ENCODE data around the gene LTBP1.

Gene LTBP1

GRCh38 chr2:33081691-33082090 lies 134.9 kb downstream of the LTBP1 start:
- Mint-ChIP-seq H3K4me3 (no peak overlapping the region), H3K4me1 (peaks cover 6% of the 10 kb centered on the region), H3K36me3 (no peaks in the 10 kb centered on the region), H3K27ac (no peak overlapping the region), H3K9me3 (no peaks in the 10 kb centered on the region)
- ATAC-seq (no peak), DNase-seq (ENCODE audit: low spot score in 2 of 2) (no peak)

- Mint-ChIP-seq H3K4me1 (no peaks in the 10 kb centered on the region), H3K27ac (no peak overlapping the region), H3K9me3 (no peaks in the 10 kb centered on the region), H3K4me3 (no peak overlapping the region), H3K36me3 (no peaks in the 10 kb centered on the region)
- DNase-seq (ENCODE audit: low spot score in 2 of 2) (no peak), ATAC-seq (no peak)
Measured at GRCh38 chr2:33083699-33084387, 137.1 kb downstream of the LTBP1 start.

DNA sequence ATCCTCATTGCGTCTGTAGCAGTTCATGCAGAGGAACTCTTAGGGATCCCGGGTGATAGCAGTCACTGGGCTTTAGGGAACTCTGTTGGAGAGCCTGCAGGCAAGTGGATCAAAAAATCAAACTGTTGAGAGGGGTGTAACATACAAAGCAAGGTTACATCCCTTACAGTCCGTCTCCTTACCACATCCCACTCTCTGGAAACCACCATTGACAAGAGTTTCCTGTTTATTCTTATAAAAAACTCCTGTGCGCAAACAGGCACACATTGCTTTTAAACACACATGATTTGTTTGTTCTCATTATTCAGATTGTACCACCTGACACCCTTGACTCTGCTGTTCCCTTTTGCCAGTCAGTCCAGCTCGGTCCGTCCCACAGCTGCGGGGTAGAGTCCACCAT lies 137.7 kb downstream of the LTBP1 start:
- H3K4me1 Mint-ChIP-seq: no peaks in the 10 kb centered on the region
- no peak overlapping the region for H3K27ac Mint-ChIP-seq
- H3K9me3 Mint-ChIP-seq: no peaks in the 10 kb centered on the region
- ATAC-seq (no peak), DNase-seq (ENCODE audit: low spot score in 2 of 2) (no peak)
- H3K4me3 Mint-ChIP-seq: no peak overlapping the region
- H3K36me3 Mint-ChIP-seq: no peaks in the 10 kb centered on the region

DNA sequence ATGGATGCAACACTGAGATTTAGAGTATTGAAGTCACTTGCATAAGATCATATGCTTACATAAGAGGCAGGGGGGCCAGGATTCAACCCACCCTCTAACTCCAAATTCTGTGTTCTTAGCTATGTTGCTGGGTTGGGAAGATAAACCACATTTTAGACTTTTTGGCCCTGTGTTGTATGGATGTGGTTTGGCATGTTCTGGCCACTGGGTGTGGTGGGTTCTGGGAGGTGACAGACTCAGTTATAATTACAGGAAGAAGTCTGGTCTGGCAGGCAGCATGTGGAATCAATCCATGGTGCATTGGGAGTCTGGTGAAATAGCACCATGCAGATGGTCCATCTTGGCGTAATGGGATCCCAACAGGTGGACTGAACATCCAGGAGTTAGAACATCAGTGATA lies 138.9 kb downstream of the LTBP1 start:
- H3K27ac Mint-ChIP-seq: no peak overlapping the region
- ATAC-seq: no peak
- no peaks in the 10 kb centered on the region for H3K36me3 Mint-ChIP-seq
- H3K9me3 Mint-ChIP-seq: no peaks in the 10 kb centered on the region
- no peak for DNase-seq (ENCODE audit: low spot score in 2 of 2)
- no peaks in the 10 kb centered on the region for H3K4me1 Mint-ChIP-seq
- H3K4me3 Mint-ChIP-seq: no peak overlapping the region

DNA sequence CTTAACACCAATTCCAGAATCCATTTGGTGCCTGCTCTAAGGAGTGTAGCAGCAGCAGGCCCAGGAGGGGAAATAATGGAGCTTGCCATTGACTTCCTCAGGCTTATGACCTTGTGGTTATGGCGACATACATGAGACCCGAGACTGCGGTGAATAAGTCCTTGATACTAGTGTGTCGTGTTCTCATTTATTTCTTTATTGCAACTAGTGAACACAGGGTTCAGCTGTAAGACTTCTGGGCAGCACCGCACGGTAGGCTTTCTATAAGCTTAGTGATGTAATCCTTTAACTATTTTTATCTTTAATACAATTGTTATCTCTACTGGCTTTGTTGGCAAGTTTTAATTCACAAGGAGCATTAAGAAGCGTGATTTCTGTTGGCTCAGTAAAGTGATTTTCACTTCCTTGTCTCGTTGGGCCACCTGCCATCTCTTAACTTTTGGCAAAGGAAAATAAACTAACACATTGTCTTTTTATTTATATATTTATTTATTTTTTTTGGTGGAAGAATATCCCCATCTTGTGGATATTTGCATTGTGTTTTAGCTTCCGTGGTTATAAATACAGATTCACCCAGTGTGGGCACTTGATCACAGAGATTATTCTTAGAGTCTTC lies 139.8 kb downstream of the LTBP1 start:
- Mint-ChIP-seq H3K9me3 (no peaks in the 10 kb centered on the region), H3K4me1 (no peaks in the 10 kb centered on the region), H3K36me3 (no peaks in the 10 kb centered on the region), H3K27ac (no peak overlapping the region), H3K4me3 (no peak overlapping the region)
- DNase-seq (ENCODE audit: low spot score in 2 of 2) (no peak), ATAC-seq (no peak)

- ATAC-seq: no peak
- no peaks in the 10 kb centered on the region for H3K9me3 Mint-ChIP-seq
Measured at GRCh38 chr2:33090553-33091134, 143.9 kb downstream of the LTBP1 start.

DNA sequence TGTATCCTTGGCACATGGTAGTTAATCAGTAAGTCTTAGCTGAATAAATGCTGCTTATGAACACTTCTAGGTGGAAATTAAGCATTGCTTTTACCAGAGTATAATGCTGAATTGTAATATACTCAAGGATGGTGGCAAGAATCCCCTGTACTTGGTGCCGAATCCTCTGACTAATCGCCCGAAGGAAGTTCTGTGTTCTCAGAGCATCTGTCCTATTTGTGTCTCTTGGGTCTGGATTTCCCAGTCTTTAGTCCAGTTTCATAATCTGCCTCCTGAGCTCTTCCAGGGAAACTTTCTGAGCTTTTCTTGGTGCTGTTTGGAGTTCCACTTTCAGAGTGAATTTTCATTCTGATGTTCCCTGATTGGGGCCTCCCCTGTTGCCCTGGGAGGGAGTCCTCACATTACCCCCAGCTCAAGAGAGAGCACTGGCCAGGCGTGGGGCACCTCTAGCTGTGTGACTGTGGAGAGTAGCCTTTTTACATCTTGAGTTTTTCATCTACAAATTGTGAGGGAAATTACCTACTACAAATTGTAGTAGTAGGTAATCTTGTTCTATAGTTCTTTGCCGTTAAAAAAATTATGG lies 144.9 kb downstream of the LTBP1 start:
- H3K36me3 Mint-ChIP-seq: no peaks in the 10 kb centered on the region
- H3K27ac Mint-ChIP-seq: no peak overlapping the region
- no peaks in the 10 kb centered on the region for H3K9me3 Mint-ChIP-seq
- H3K4me3 Mint-ChIP-seq: no peak overlapping the region
- DNase-seq (ENCODE audit: low spot score in 2 of 2) (no peak), ATAC-seq (no peak)
- H3K4me1 Mint-ChIP-seq: no peaks in the 10 kb centered on the region

More at GRCh38 chr2:33090553-33091134, 143.9 kb downstream of the LTBP1 start:
- H3K4me1 Mint-ChIP-seq: no peaks in the 10 kb centered on the region
- H3K27ac Mint-ChIP-seq: no peak overlapping the region
- no peak overlapping the region for H3K4me3 Mint-ChIP-seq
- DNase-seq (ENCODE audit: low spot score in 2 of 2): no peak
- no peaks in the 10 kb centered on the region for H3K36me3 Mint-ChIP-seq

DNA sequence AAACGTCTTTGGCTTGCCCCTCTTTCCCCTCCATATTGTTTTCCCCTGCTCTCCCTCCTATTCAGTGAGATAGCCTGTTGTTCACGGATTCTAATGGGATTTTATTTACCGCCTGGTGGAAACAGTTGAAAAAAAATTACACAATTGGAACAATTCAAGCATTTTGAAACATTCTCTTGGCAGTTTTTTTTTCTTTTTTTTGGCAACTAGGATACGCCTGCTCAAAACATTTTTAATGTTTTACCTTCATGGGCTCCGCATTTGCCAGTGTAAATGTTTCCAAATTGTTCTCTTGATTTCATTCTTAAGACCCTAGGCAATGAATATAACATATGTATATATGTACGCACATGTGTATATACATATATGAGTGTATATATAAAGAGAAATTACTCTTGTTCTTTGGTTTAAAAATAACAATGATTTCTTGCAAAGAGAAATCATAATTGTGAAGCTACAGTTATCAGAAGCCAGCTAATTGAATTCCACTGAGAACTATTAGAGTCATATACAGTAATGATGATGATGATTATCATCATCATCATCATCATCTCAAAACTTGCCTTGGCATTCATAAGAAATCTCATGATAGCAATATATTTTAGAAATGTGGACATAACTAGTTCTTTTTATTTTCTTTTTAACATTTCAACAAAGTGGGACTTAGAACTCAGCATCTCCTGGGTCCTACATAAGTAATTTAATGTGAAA lies 146.7 kb downstream of the LTBP1 start:
- H3K9me3 Mint-ChIP-seq: no peaks in the 10 kb centered on the region
- H3K27ac Mint-ChIP-seq: no peak overlapping the region
- ATAC-seq: no peak
- no peak overlapping the region for H3K4me3 Mint-ChIP-seq
- H3K4me1 Mint-ChIP-seq: no peaks in the 10 kb centered on the region
- no peaks in the 10 kb centered on the region for H3K36me3 Mint-ChIP-seq
- DNase-seq (ENCODE audit: low spot score in 2 of 2): no peak

- ATAC-seq: no peak
- Mint-ChIP-seq H3K4me1 (no peaks in the 10 kb centered on the region), H3K4me3 (no peak overlapping the region), H3K9me3 (no peaks in the 10 kb centered on the region), H3K27ac (no peak overlapping the region), H3K36me3 (no peaks in the 10 kb centered on the region)
- no peak for DNase-seq (ENCODE audit: low spot score in 2 of 2)
Measured at GRCh38 chr2:33094303-33094702, 147.6 kb downstream of the LTBP1 start.

DNA sequence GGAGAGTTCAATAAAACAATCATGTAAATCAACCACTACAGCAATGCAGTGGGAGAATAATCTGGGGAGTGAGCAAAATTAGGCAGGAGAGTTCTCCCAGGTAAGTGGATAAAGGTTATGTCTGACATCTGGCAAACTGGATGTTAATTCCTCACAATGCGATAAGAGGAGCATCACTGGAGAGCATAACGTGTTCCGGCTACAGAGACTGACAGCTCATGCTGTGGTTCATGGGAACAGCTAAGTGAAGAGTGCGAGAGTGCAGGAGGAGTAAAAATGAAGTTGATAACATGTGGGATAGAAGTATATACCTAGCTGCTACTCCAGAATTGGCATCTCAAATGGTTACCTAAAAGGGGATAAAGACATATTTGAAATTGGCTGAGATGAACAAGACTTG lies 153.2 kb downstream of the LTBP1 start:
- no peaks in the 10 kb centered on the region for H3K4me1 Mint-ChIP-seq
- no peaks in the 10 kb centered on the region for H3K36me3 Mint-ChIP-seq
- H3K9me3 Mint-ChIP-seq: no peaks in the 10 kb centered on the region
- no peak overlapping the region for H3K27ac Mint-ChIP-seq
- no peak for ATAC-seq
- H3K4me3 Mint-ChIP-seq: no peak overlapping the region
- DNase-seq (ENCODE audit: low spot score in 2 of 2): no peak

DNA sequence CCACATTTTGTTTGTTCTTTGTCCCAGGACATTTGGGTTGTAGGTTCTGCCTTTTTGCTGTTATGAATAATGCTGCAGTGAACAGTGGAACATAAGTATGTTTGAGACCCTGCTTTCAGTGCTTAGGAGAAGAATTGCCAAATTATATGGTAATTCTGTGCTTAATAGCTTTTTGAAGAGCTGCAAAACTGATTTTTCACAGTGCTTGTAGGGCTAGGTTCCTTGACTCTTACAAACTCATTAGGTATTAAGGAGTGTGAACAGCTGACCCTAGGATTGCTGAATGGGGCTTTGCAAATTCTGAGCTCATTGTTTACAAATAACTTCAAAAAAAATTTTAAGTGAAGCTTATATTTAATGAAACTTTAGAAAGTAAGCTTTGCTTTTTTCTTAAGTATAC lies 154.2 kb downstream of the LTBP1 start:
- no peaks in the 10 kb centered on the region for H3K36me3 Mint-ChIP-seq
- no peak for ATAC-seq
- H3K4me1 Mint-ChIP-seq: no peaks in the 10 kb centered on the region
- no peaks in the 10 kb centered on the region for H3K9me3 Mint-ChIP-seq
- no peak overlapping the region for H3K27ac Mint-ChIP-seq
- no peak for DNase-seq (ENCODE audit: low spot score in 2 of 2)
- no peak overlapping the region for H3K4me3 Mint-ChIP-seq

GRCh38 chr2:33104052-33104623 lies 157.4 kb downstream of the LTBP1 start:
- no peak for ATAC-seq

GRCh38 chr2:33104726-33105125 lies 158.0 kb downstream of the LTBP1 start:
- H3K4me3 Mint-ChIP-seq: no peak overlapping the region
- H3K9me3 Mint-ChIP-seq: no peaks in the 10 kb centered on the region
- H3K36me3 Mint-ChIP-seq: no peaks in the 10 kb centered on the region
- DNase-seq (ENCODE audit: low spot score in 2 of 2) (no peak), ATAC-seq (no peak)
- H3K4me1 Mint-ChIP-seq: no peaks in the 10 kb centered on the region
- no peak overlapping the region for H3K27ac Mint-ChIP-seq

More at GRCh38 chr2:33104052-33104623, 157.4 kb downstream of the LTBP1 start:
- H3K4me3 Mint-ChIP-seq: no peak overlapping the region
- DNase-seq (ENCODE audit: low spot score in 2 of 2): no peak
- H3K9me3 Mint-ChIP-seq: no peaks in the 10 kb centered on the region
- H3K27ac Mint-ChIP-seq: no peak overlapping the region
- H3K4me1 Mint-ChIP-seq: no peaks in the 10 kb centered on the region
- H3K36me3 Mint-ChIP-seq: no peaks in the 10 kb centered on the region

DNA sequence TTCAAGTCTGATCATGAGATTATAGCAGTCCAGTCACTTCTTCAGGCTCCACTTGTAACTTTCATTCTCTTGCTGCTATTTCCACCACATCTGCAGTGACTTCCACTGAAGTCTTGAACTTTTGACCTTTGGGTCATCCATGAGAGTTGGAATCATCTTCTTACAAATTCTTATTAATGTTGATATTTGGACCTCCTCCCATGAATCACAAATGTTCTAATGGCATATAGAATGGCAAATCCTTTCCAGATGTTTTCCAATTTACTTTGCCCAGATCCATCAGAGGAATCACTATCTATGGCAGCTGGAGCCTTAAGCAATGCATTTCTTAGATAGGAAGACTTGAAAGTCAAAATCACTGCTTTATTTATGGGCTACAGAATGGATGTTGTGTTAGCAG lies 159.4 kb downstream of the LTBP1 start:
- Mint-ChIP-seq H3K36me3 (no peaks in the 10 kb centered on the region), H3K4me1 (no peaks in the 10 kb centered on the region), H3K27ac (no peak overlapping the region), H3K4me3 (no peak overlapping the region), H3K9me3 (no peaks in the 10 kb centered on the region)
- DNase-seq (ENCODE audit: low spot score in 2 of 2) (no peak), ATAC-seq (no peak)
